Testis (tissue), 3 donors: Measurements from ENCODE around the gene LHCGR. TPM values are rescaled to one million over a fixed set of nuclear protein-coding genes. Genes with fewer than 3 reads are reported as not detected.

Source experiments
- DNase-seq: peaks from one replicate; pipeline ENCODE4 v3.0.0-alpha.2; 2019
- H3K27ac ChIP-seq, 2 donors: fragments of 200-600 bp; sonication (generic); one replicate each; pipeline ENCODE4 v1.5.1; 2019
- H3K27me3 ChIP-seq: fragments of 200-600 bp; sonication (generic); one replicate; pipeline ENCODE4 v1.5.1; 2019
- H3K36me3 ChIP-seq: fragments of 200-600 bp; sonication (generic); one replicate; pipeline ENCODE4 v1.5.1; 2017; ENCODE audit warnings: low read depth; ENCODE audit errors: missing control alignments
- H3K4me1 ChIP-seq: fragments of 200-600 bp; sonication (generic); one replicate; pipeline ENCODE4 v1.5.1; 2019
- H3K4me3 ChIP-seq, 2 donors: fragments of 200-600 bp; sonication (generic); one replicate each; pipeline ENCODE4 v1.5.1; 2017 to 2019
- H3K9me3 ChIP-seq: fragments of 200-600 bp; sonication (generic); one replicate; pipeline ENCODE4 v1.5.1; 2017
- POLR2A ChIP-seq: fragments of 450-650 bp; IDR thresholded peaks from one replicate; pipeline ENCODE4 v1.6.1; 2017; ENCODE audit warnings: antibody characterized with exemption, mild to moderate bottlenecking, moderate library complexity
- WGBS, 2 donors: methylation state at CpG; one replicate each; pipeline ENCODE4 v1.1.5; 2018; 5-methylcytosine and 5-hydroxymethylcytosine counted together
- intact Hi-C: fragments of 100-400 bp; cut with DNase I; formaldehyde crosslinking; loops from one replicate; pipeline ENCODE4 v1.15.1; 2023; ENCODE audit warnings: low total_unique reads
- polyA plus RNA-seq: library from polyadenylated mRNA; stranded (reverse); fragments of 350-450 nt; fragmentation: Illumina TruSeq; extraction: RNeasy Lipid Tissue Mini Kit (QIAGEN cat#74804); gene quantifications from one replicate; pipeline ENCODE4 v1.2.3, GENCODE V29; 2014; ENCODE audit warnings: low read depth, low replicate concordance; ENCODE audit not compliant: insufficient read depth
- total RNA-seq, 2 donors: library from RNA; depleted of rRNA; stranded (reverse); fragments of >200 nt; gene quantifications; one replicate each; pipeline ENCODE4 v1.2.3, GENCODE V29; 2016
- TF ChIP-seq, protein P1 (sequence below), 3 experiments: fragments of 450-650 bp in 2 of 3; fragments of 200-600 bp in 1 of 3; sonication (generic) in 1 of 3; IDR thresholded peaks; one replicate each; pipeline ENCODE4 v1.5.1; 2016 to 2019; ENCODE audit warnings: antibody characterized with exemption in 3 of 3, mild to moderate bottlenecking in 2 of 3, moderate library complexity in 1 of 3

The LHCGR gene
- total and polyA plus RNA-seq, 3 donors from 2014 or later: 1.5 to 7.5 (median 2.1) TPM

DNA sequence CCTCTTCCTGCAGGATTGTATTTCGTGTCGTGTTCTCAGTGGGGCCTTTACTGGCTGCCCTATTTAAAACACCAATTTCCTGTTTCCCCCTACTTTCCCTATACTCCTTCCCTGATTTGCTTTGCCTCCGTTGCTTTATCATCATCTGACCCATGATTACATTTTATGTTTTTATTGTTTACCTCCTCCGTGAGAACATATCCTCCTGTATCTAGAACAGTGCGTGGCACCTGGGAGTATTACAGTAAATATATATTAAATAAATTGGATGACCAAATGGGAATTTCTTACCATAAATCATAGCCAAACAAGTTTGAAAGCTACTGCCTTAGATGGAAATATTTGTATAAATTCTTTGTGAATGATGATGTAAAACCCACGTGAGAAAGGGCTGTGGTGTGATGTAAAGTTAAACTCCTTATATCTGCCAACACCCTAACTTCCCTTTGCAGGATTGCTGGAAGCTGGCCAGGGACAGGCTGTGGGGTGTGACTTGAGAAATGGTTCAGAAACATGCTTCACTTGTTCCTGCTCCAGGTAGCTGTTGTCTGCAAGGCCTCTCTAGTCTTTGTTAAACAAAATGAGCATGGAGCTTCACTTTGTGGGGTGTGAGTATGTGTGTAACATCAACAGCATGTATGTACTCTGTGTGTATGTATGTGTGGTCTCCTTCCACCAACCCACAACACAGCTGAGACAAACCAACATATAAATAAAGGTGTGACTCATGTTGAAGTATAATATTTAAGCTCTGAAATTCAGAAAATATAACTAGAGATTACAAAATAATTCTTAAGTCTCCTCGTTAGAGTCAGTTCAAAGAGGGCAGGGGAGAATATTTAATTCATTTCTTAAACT is 40.3 kb downstream of the LHCGR start:
- 71 to 80% methylated on average over 7 of the region's 7 CpGs for WGBS, 2 donors
- Histone ChIP-seq H3K27ac (no peak overlapping the region), H3K4me3 (no peak overlapping the region), H3K9me3 (no peaks in the 10 kb centered on the region), H3K4me1 (no peaks in the 10 kb centered on the region), H3K36me3 (no peaks in the 10 kb centered on the region), H3K27me3 (no peaks in the 10 kb centered on the region)
- intact Hi-C loops: no loop called here
- TF ChIP-seq, protein P1, sequence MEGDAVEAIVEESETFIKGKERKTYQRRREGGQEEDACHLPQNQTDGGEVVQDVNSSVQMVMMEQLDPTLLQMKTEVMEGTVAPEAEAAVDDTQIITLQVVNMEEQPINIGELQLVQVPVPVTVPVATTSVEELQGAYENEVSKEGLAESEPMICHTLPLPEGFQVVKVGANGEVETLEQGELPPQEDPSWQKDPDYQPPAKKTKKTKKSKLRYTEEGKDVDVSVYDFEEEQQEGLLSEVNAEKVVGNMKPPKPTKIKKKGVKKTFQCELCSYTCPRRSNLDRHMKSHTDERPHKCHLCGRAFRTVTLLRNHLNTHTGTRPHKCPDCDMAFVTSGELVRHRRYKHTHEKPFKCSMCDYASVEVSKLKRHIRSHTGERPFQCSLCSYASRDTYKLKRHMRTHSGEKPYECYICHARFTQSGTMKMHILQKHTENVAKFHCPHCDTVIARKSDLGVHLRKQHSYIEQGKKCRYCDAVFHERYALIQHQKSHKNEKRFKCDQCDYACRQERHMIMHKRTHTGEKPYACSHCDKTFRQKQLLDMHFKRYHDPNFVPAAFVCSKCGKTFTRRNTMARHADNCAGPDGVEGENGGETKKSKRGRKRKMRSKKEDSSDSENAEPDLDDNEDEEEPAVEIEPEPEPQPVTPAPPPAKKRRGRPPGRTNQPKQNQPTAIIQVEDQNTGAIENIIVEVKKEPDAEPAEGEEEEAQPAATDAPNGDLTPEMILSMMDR (IDR thresholded peaks at IDR 0.05): no peak
- TF ChIP-seq POLR2A: no peak
- peak; percentile 22 for DNase-seq

DNA sequence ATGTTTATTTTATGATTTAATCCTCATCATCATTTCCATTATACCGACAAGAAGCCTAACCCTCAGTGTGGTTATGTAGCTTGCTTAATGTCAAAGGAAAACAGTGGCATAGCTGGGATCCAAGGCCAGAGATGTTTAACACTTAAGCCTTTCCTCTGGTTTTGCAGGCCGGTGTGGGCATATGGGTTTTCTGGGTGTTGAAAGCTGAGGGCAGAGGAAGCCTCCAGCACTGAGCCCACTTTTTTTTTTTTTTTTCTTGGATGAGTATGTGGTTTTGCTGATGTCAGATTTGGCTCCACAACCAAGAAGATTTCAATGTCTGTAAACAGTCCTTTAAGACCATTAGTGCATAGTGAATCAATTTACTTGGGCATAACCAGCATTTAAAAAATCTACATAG is 41.3 kb downstream of the LHCGR start:
- no peaks in the 10 kb centered on the region for H3K9me3 ChIP-seq
- no peaks in the 10 kb centered on the region for H3K27me3 ChIP-seq
- H3K4me1 ChIP-seq: no peaks in the 10 kb centered on the region
- TF ChIP-seq, protein P1 (IDR thresholded peaks at IDR 0.05): no peak
- TF ChIP-seq POLR2A: no peak
- WGBS, 2 donors: 44 to 71% methylated on average over 2 of the region's 2 CpGs
- no peak overlapping the region for H3K27ac ChIP-seq
- DNase-seq: no peak
- H3K36me3 ChIP-seq: no peaks in the 10 kb centered on the region
- intact Hi-C loops: no loop called here
- H3K4me3 ChIP-seq: no peak overlapping the region

DNA sequence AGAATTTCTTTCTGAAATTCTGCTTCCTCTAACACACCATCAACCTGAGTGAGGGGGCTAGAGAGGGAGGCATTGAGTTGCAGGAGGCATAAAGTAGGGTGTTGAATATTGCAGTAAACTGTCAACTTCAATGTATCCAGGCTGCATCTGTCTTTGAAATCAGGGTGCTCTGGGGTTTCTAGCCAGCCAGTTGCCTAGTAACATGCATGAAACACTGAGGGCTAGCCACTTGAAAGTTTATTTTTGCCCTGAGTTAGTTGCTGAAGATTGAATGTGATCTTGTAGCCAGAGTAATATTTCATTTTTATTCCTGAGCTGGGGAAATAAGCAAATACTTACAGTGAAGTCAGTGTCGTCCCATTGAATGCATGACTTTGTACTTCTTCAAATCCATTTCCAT is 41.9 kb downstream of the LHCGR start:
- Histone ChIP-seq H3K36me3 (no peaks in the 10 kb centered on the region), H3K9me3 (no peaks in the 10 kb centered on the region), H3K4me3 (no peak overlapping the region), H3K27ac (no peak overlapping the region), H3K4me1 (no peaks in the 10 kb centered on the region), H3K27me3 (no peaks in the 10 kb centered on the region)
- 85% methylated on average over 1 of the region's 1 CpG for WGBS, 2 donors
- no peak for TF ChIP-seq POLR2A
- TF ChIP-seq, protein P1 (IDR thresholded peaks at IDR 0.05): no peak
- no peak for DNase-seq
- intact Hi-C loops: no loop called here

DNA sequence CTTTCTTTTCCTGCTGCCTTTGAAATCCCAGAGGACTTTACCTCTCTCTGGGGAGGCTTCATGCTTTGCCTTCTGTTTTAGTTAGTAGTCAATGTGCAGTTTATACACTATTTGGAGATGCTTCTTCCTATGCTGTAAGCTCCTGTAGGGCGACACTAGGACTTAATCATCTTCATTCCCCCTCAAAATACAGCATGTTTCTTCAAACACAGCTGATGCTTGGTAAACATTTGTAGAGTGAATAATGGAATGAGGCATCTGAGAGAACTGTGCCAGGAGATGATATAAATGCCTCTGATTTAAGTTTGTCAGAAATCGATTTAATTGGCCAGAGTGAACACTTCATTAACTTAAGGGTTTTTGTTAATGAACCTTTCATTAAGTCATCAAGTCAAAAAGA is 43.4 kb downstream of the LHCGR start:
- Histone ChIP-seq H3K27ac (no peak overlapping the region), H3K4me1 (no peaks in the 10 kb centered on the region), H3K27me3 (no peaks in the 10 kb centered on the region), H3K36me3 (no peaks in the 10 kb centered on the region), H3K4me3 (no peak overlapping the region), H3K9me3 (no peaks in the 10 kb centered on the region)
- 75 to 84% methylated on average over 2 of the region's 2 CpGs for WGBS, 2 donors
- no peak for TF ChIP-seq POLR2A
- TF ChIP-seq, protein P1 (IDR thresholded peaks at IDR 0.05): no peak
- no peak for DNase-seq
- intact Hi-C loops: no loop called here

DNA sequence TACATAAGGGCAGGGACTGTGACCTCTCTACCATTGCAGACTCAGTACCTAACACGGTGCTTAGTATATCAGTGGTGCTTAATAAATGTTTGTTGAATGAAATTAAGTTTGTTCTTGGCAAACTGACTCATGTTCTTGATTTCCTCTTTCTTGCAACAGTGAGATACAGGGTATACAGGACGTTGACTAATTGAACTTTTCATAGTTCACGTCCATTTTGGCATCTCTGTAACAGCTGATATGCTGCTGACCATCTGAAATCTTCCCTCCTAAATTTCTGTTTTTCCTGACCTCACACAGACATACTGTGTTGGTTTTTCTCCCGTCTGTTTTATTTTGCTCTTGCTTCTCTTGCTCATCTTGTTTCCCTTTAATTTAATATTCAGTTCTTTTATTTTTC is 44.2 kb downstream of the LHCGR start:
- no peak for DNase-seq
- Histone ChIP-seq H3K4me1 (no peaks in the 10 kb centered on the region), H3K9me3 (no peaks in the 10 kb centered on the region), H3K27me3 (no peaks in the 10 kb centered on the region), H3K4me3 (no peak overlapping the region), H3K27ac (no peak overlapping the region), H3K36me3 (no peaks in the 10 kb centered on the region)
- intact Hi-C loops: no loop called here
- no peak for TF ChIP-seq POLR2A
- 41 to 60% methylated on average over 4 of the region's 4 CpGs for WGBS, 2 donors
